H9 (cell line): ENCODE measurements around the gene MEF2A. TPM values are rescaled to one million over a fixed set of nuclear protein-coding genes. Genes with fewer than 3 reads are reported as not detected.
"Not testable (repeated sequence)": the region's sequence is repeated elsewhere in the genome, so short reads cannot be mapped to it uniquely, and the experiment has no call there.

Source experiments
- DNase-seq: peaks from one replicate; pipeline ENCODE4 v3.0.0-alpha.2; 2017
- H2AFZ ChIP-seq: one replicate; pipeline ENCODE4 v1.6.1; 2013; ENCODE audit warnings: mild to moderate bottlenecking, low read length, control low read depth, moderate library complexity
- H2AK5ac ChIP-seq: 2 replicates; pipeline ENCODE4 v1.6.1; 2013; ENCODE audit warnings: low read length, control low read depth, mixed read lengths; ENCODE audit not compliant: insufficient read length
- H2BK120ac ChIP-seq: one replicate; pipeline ENCODE4 v1.6.1; 2013; ENCODE audit warnings: low read depth, mild to moderate bottlenecking, low read length, control low read depth, inconsistent platforms; ENCODE audit not compliant: poor library complexity, severe bottlenecking
- H2BK12ac ChIP-seq: 2 replicates; pipeline ENCODE4 v1.6.1; 2013; ENCODE audit warnings: low read length, control low read depth, mixed read lengths, low read depth; ENCODE audit not compliant: insufficient read length
- H2BK15ac ChIP-seq: 2 replicates; pipeline ENCODE4 v1.6.1; 2013; ENCODE audit warnings: low read depth, low read length, control low read depth
- H2BK20ac ChIP-seq: one replicate; pipeline ENCODE4 v1.6.1; 2013; ENCODE audit warnings: low read depth, mild to moderate bottlenecking, low read length, control low read depth, inconsistent platforms; ENCODE audit not compliant: poor library complexity, severe bottlenecking
- H2BK5ac ChIP-seq: 2 replicates; pipeline ENCODE4 v1.6.1; 2013; ENCODE audit warnings: low read length, control low read depth, mixed read lengths; ENCODE audit not compliant: insufficient read length
- H3K14ac ChIP-seq: 2 replicates; pipeline ENCODE4 v1.6.1; 2013; ENCODE audit warnings: low read length, control low read depth; ENCODE audit not compliant: insufficient read depth
- H3K18ac ChIP-seq: 2 replicates; pipeline ENCODE4 v1.6.1; 2013; ENCODE audit warnings: low read depth, mild to moderate bottlenecking, mixed read lengths, low read length, control low read depth; ENCODE audit not compliant: insufficient read length
- H3K23ac ChIP-seq: 2 replicates; pipeline ENCODE4 v1.6.1; 2013; ENCODE audit warnings: low read length, control low read depth, mixed read lengths, low read depth; ENCODE audit not compliant: insufficient read length
- H3K23me2 ChIP-seq: 2 replicates; pipeline ENCODE4 v1.6.1; 2013; ENCODE audit warnings: low read depth, mild to moderate bottlenecking, mixed read lengths, low read length, control low read depth; ENCODE audit not compliant: insufficient read length, poor library complexity, severe bottlenecking
- H3K27ac ChIP-seq: 2 replicates; pipeline ENCODE4 v1.5.1; 2013; ENCODE audit warnings: low read length, control low read depth, mixed read lengths, low read depth; ENCODE audit not compliant: insufficient read length
- H3K27me3 ChIP-seq: 2 replicates; pipeline ENCODE4 v1.6.1; 2013; ENCODE audit warnings: low read length, control low read depth, inconsistent platforms; ENCODE audit not compliant: insufficient read depth
- H3K4ac ChIP-seq: 2 replicates; pipeline ENCODE4 v1.6.1; 2013; ENCODE audit warnings: low read depth, mild to moderate bottlenecking, control low read depth, inconsistent platforms, low read length, moderate library complexity
- H3K4me1 ChIP-seq: 2 replicates; pipeline ENCODE4 v1.6.1; 2013; ENCODE audit warnings: low read length, control low read depth, inconsistent platforms; ENCODE audit not compliant: insufficient read depth
- H3K4me2 ChIP-seq: 2 replicates; pipeline ENCODE4 v1.6.1; 2013; ENCODE audit warnings: low read length, control low read depth, mixed read lengths; ENCODE audit not compliant: insufficient read length, insufficient read depth
- H3K56ac ChIP-seq: 2 replicates; pipeline ENCODE4 v1.6.1; 2013; ENCODE audit warnings: low read depth, mild to moderate bottlenecking, mixed read lengths, low read length, control low read depth; ENCODE audit not compliant: insufficient read length
- H3K79me1 ChIP-seq: 2 replicates; pipeline ENCODE4 v1.6.1; 2013; ENCODE audit warnings: low read depth, mild to moderate bottlenecking, moderate library complexity, low read length, control low read depth, inconsistent platforms; ENCODE audit not compliant: insufficient read depth, poor library complexity, severe bottlenecking
- H3K79me2 ChIP-seq: 2 replicates; pipeline ENCODE4 v1.6.1; 2013; ENCODE audit warnings: low read length, control low read depth, inconsistent platforms; ENCODE audit not compliant: insufficient read depth
- H3K9ac ChIP-seq: 2 replicates; pipeline ENCODE4 v1.6.1; 2013; ENCODE audit warnings: low read length, control low read depth, mixed read lengths; ENCODE audit not compliant: insufficient read length; ENCODE audit errors: extremely low read depth
- H3K9me3 ChIP-seq: one replicate; pipeline ENCODE4 v1.6.1; 2013; ENCODE audit warnings: low read depth, low read length, inconsistent platforms; ENCODE audit not compliant: control insufficient read depth
- H3T11ph ChIP-seq: one replicate; pipeline ENCODE4 v1.6.1; 2013; ENCODE audit warnings: mild to moderate bottlenecking, low read length, control low read depth, inconsistent platforms
- H4K20me1 ChIP-seq: one replicate; pipeline ENCODE4 v1.6.1; 2013; ENCODE audit not compliant: control insufficient read depth, insufficient read length, insufficient read depth
- H4K5ac ChIP-seq: 2 replicates; pipeline ENCODE4 v1.6.1; 2013; ENCODE audit warnings: low read depth, mild to moderate bottlenecking, mixed read lengths, low read length, control low read depth; ENCODE audit not compliant: insufficient read length
- H4K8ac ChIP-seq: replicated peaks from 2 replicates; pipeline ENCODE4 v1.6.1; 2013; ENCODE audit warnings: low read length, control low read depth, mixed read lengths, low read depth; ENCODE audit not compliant: insufficient read length
- H4K91ac ChIP-seq: 2 replicates; pipeline ENCODE4 v1.6.1; 2013; ENCODE audit warnings: low read depth, mild to moderate bottlenecking, moderate library complexity, mixed read lengths, low read length, control low read depth; ENCODE audit not compliant: insufficient read length
- H3K27ac Mint-ChIP-seq, 3 experiments: 2 replicates in 2 of 3; 3 replicates in 1 of 3; pipeline ENCODE4 v1.8.0; 2020 to 2021; ENCODE audit warnings: mixed read lengths in 3 of 3, mild to moderate bottlenecking in 1 of 3, moderate library complexity in 1 of 3
- H3K27me3 Mint-ChIP-seq: 2 replicates; pipeline ENCODE4 v1.8.0; 2021; ENCODE audit warnings: low read depth, mild to moderate bottlenecking, moderate library complexity, mixed read lengths
- H3K36me3 Mint-ChIP-seq, 3 experiments: 2 replicates in 2 of 3; 3 replicates in 1 of 3; pipeline ENCODE4 v1.8.0; 2020 to 2021; ENCODE audit warnings: low read depth in 3 of 3, mixed read lengths in 3 of 3; ENCODE audit not compliant: insufficient read depth in 1 of 3
- H3K4me1 Mint-ChIP-seq, 2 experiments: 2 replicates each; pipeline ENCODE4 v1.8.0; 2020; ENCODE audit warnings: mixed read lengths in 2 of 2
- H3K4me3 Mint-ChIP-seq, 2 experiments: 2 replicates in 1 of 2; 3 replicates in 1 of 2; pipeline ENCODE4 v1.8.0; 2020 to 2021; ENCODE audit warnings: mild to moderate bottlenecking in 2 of 2, mixed read lengths in 2 of 2, moderate library complexity in 1 of 2
- H3K9me3 Mint-ChIP-seq, 2 experiments: 2 replicates in 1 of 2; 3 replicates in 1 of 2; pipeline ENCODE4 v1.8.0; 2020; ENCODE audit warnings: mild to moderate bottlenecking in 2 of 2, mixed read lengths in 2 of 2, moderate library complexity in 1 of 2
- CTCF ChIP-seq: fragments of 200-600 bp; sonication (generic); conservative IDR thresholded peaks from 3 replicates; pipeline ENCODE4 v1.8.0; 2021; ENCODE audit warnings: antibody characterized with exemption, mild to moderate bottlenecking
- WGBS: extraction: QIAGEN DNeasy Blood & Tissue Kit; methylation state at CpG from one replicate; pipeline ENCODE4 v1.1.7; 2013; ENCODE audit warnings: missing lambda C conversion rate, low lambda C conversion rate, mixed read lengths; ENCODE audit not compliant: insufficient read length; ENCODE audit errors: extremely low coverage; 5-methylcytosine and 5-hydroxymethylcytosine counted together
- total RNA-seq: library from RNA; stranded (reverse); gene quantifications from 2 replicates; pipeline ENCODE4 v1.2.1, GENCODE V29; 2021

The MEF2A gene
- total RNA-seq, 1 experiment from 2014 or later = 20.7 TPM

- no peak overlapping the region for H3K23ac ChIP-seq
- no peak overlapping the region for H3K4ac ChIP-seq
- H3K9me3 Mint-ChIP-seq = no peaks in the 10 kb centered on the region
- H3K27me3 Mint-ChIP-seq = peaks cover 16% of the 10 kb centered on the region
- no peaks in the 10 kb centered on the region for H3K36me3 Mint-ChIP-seq
- DNase-seq = no peak
- no peaks in the 10 kb centered on the region for H3K79me2 ChIP-seq
- H2AFZ ChIP-seq = no peak overlapping the region
- no peaks in the 10 kb centered on the region; the same call in 1 of the 2 replicates for H3K4me1 ChIP-seq
- no CpG with 5 or more reads among the region's 6 CpGs for WGBS
- H4K8ac ChIP-seq = no peak overlapping the region
- peaks cover 4 to 5% of the 10 kb centered on the region in 2 experiments; a peak in 3 of 4 replicates for H3K4me1 Mint-ChIP-seq
- no peak overlapping the region for H4K91ac ChIP-seq
- no peaks in the 10 kb centered on the region for H4K20me1 ChIP-seq
- no peaks in the 10 kb centered on the region for H3K23me2 ChIP-seq
- H3K14ac ChIP-seq = no peak overlapping the region
- H3K18ac ChIP-seq = no peak overlapping the region
- no peak overlapping the region for H2BK12ac ChIP-seq
- no peak overlapping the region for H3K4me2 ChIP-seq
- H3K4me3 Mint-ChIP-seq = no peak overlapping the region
- H3K79me1 ChIP-seq = no peaks in the 10 kb centered on the region
- TF ChIP-seq CTCF = no peak
- H4K5ac ChIP-seq = no peak overlapping the region
- H3K27ac ChIP-seq = no peak overlapping the region
- H2AK5ac ChIP-seq = no peak overlapping the region
- H3K9ac ChIP-seq = no peak overlapping the region
- no peaks in the 10 kb centered on the region for H3K9me3 ChIP-seq
- no peak overlapping the region for H2BK20ac ChIP-seq
- no peak overlapping the region for H2BK120ac ChIP-seq
- no peak overlapping the region for H3K27ac Mint-ChIP-seq
- H3K27me3 ChIP-seq = no peaks in the 10 kb centered on the region
- no peak overlapping the region for H3K56ac ChIP-seq
- no peak overlapping the region for H2BK15ac ChIP-seq
- H2BK5ac ChIP-seq = no peak overlapping the region
- H3T11ph ChIP-seq = no peak overlapping the region
Measured at GRCh38 chr15:99749386-99749785, 183.6 kb downstream of the MEF2A start.

GRCh38 chr15:99750326-99750725 lies 184.5 kb downstream of the MEF2A start:
- WGBS = no CpG with 5 or more reads among the region's 11 CpGs
- H3K79me1 ChIP-seq, DNase-seq, H2BK12ac ChIP-seq, H4K8ac ChIP-seq, H2BK15ac ChIP-seq, H4K5ac ChIP-seq, H2BK120ac ChIP-seq, H3K18ac ChIP-seq, H3K23me2 ChIP-seq, H3K4me1 ChIP-seq, H3K27ac Mint-ChIP-seq, H2AK5ac ChIP-seq, H3T11ph ChIP-seq, H3K27me3 ChIP-seq, H3K9ac ChIP-seq, H2BK20ac ChIP-seq, H4K20me1 ChIP-seq, H3K56ac ChIP-seq, H3K9me3 Mint-ChIP-seq, H3K14ac ChIP-seq, H3K79me2 ChIP-seq, H3K9me3 ChIP-seq, H2AFZ ChIP-seq, H3K23ac ChIP-seq, H2BK5ac ChIP-seq, H3K27ac ChIP-seq, H3K36me3 Mint-ChIP-seq, H4K91ac ChIP-seq, H3K4me1 Mint-ChIP-seq, H3K4me2 ChIP-seq, H3K4me3 Mint-ChIP-seq, H3K4ac ChIP-seq: not testable (repeated sequence)
- H3K27me3 Mint-ChIP-seq = peaks cover 17% of the 10 kb centered on the region
